Neural cell (in vitro differentiated cells): ENCODE measurements around the gene HOXA3.

ENCODE experiments used
- EP300 ChIP-seq: fragments of 450-650 bp; conservative IDR thresholded peaks from 2 replicates; pipeline ENCODE4 v1.6.1; 2014; ENCODE audit warnings: antibody characterized with exemption, mild to moderate bottlenecking, moderate library complexity; ENCODE audit not compliant: poor library complexity, severe bottlenecking
- EZH2 ChIP-seq: fragments of 200-600, 300-800 bp; shearing (Covaris generic), sonication (generic); IDR thresholded peaks from 2 replicates; pipeline ENCODE4 v1.6.1; 2014; ENCODE audit warnings: antibody characterized with exemption, low read length, borderline replicate concordance, mild to moderate bottlenecking; ENCODE audit not compliant: insufficient read depth, poor library complexity, severe bottlenecking
- MXI1 ChIP-seq: fragments of 450-650 bp; conservative IDR thresholded peaks from 2 replicates; pipeline ENCODE4 v1.6.1; 2014; ENCODE audit warnings: antibody characterized with exemption, mild to moderate bottlenecking; ENCODE audit not compliant: poor library complexity, severe bottlenecking
- POLR2AphosphoS5 ChIP-seq: IDR thresholded peaks from 2 replicates; pipeline ENCODE4 v1.6.1; 2012
- RAD21 ChIP-seq: fragments of 450-650 bp; conservative IDR thresholded peaks from 2 replicates; pipeline ENCODE4 v1.6.1; 2014; ENCODE audit warnings: antibody characterized with exemption, mild to moderate bottlenecking, moderate library complexity
- REST ChIP-seq: IDR thresholded peaks from 2 replicates; pipeline ENCODE4 v1.6.1; 2012; ENCODE audit warnings: borderline replicate concordance
- SMC3 ChIP-seq: fragments of 450-650 bp; conservative IDR thresholded peaks from 2 replicates; pipeline ENCODE4 v1.6.1; 2014; ENCODE audit warnings: antibody characterized with exemption, mild to moderate bottlenecking, moderate library complexity; ENCODE audit not compliant: poor library complexity
- TAF1 ChIP-seq: IDR thresholded peaks from 2 replicates; pipeline ENCODE4 v1.6.1; 2012; ENCODE audit warnings: low read depth
- TF ChIP-seq, protein P1 (sequence below): fragments of 450-650 bp; IDR thresholded peaks from 2 replicates; pipeline ENCODE4 v1.5.1; 2014; ENCODE audit warnings: antibody characterized with exemption, mild to moderate bottlenecking, moderate library complexity; ENCODE audit not compliant: poor library complexity, severe bottlenecking

- TF ChIP-seq, protein P1, sequence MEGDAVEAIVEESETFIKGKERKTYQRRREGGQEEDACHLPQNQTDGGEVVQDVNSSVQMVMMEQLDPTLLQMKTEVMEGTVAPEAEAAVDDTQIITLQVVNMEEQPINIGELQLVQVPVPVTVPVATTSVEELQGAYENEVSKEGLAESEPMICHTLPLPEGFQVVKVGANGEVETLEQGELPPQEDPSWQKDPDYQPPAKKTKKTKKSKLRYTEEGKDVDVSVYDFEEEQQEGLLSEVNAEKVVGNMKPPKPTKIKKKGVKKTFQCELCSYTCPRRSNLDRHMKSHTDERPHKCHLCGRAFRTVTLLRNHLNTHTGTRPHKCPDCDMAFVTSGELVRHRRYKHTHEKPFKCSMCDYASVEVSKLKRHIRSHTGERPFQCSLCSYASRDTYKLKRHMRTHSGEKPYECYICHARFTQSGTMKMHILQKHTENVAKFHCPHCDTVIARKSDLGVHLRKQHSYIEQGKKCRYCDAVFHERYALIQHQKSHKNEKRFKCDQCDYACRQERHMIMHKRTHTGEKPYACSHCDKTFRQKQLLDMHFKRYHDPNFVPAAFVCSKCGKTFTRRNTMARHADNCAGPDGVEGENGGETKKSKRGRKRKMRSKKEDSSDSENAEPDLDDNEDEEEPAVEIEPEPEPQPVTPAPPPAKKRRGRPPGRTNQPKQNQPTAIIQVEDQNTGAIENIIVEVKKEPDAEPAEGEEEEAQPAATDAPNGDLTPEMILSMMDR, result no peak
- no peak for TF ChIP-seq EZH2
- no peak for TF ChIP-seq EP300
- no peak for TF ChIP-seq POLR2AphosphoS5
- no peak for TF ChIP-seq RAD21
- no peak for TF ChIP-seq MXI1
- no peak for TF ChIP-seq TAF1
- TF ChIP-seq SMC3, result no peak
- TF ChIP-seq REST, result no peak
These were observed 13.4 kb downstream of the HOXA3 start for GRCh38 chr7:27138985-27139333.
